GM06990 (cell line): ENCODE measurements around the gene BCL11B.

Experiments
- DNase-seq: peaks from one replicate; pipeline ENCODE4 v3.0.0-alpha.2; 2011; ENCODE audit not compliant: insufficient read length; ENCODE audit errors: extremely low read depth
- H3K27me3 ChIP-seq: replicated peaks from 2 replicates; pipeline ENCODE4 v1.6.0; 2011; ENCODE audit warnings: low read length; ENCODE audit not compliant: control insufficient read depth, insufficient read depth
- H3K36me3 ChIP-seq: 2 replicates; pipeline ENCODE4 v1.5.1; 2011; ENCODE audit warnings: low read length; ENCODE audit not compliant: control insufficient read depth, insufficient read depth
- H3K4me3 ChIP-seq: replicated peaks from 2 replicates; pipeline ENCODE4 v1.5.1; 2011; ENCODE audit warnings: low read depth, mild to moderate bottlenecking, control low read depth, low read length
- TF ChIP-seq, protein P1 (sequence below): IDR thresholded peaks from 2 replicates; pipeline ENCODE4 v1.5.1; 2011; ENCODE audit warnings: low read length, control low read depth, mild to moderate bottlenecking, inconsistent platforms; ENCODE audit not compliant: insufficient read depth, poor library complexity, severe bottlenecking

Gene BCL11B

GRCh38 chr14:99201351-99202073, 70.5 kb downstream of the BCL11B start:
- no peaks in the 10 kb centered on the region for H3K36me3 ChIP-seq
- H3K4me3 ChIP-seq: no peak overlapping the region
- DNase-seq: no peak
- no peaks in the 10 kb centered on the region for H3K27me3 ChIP-seq
- TF ChIP-seq, protein P1, sequence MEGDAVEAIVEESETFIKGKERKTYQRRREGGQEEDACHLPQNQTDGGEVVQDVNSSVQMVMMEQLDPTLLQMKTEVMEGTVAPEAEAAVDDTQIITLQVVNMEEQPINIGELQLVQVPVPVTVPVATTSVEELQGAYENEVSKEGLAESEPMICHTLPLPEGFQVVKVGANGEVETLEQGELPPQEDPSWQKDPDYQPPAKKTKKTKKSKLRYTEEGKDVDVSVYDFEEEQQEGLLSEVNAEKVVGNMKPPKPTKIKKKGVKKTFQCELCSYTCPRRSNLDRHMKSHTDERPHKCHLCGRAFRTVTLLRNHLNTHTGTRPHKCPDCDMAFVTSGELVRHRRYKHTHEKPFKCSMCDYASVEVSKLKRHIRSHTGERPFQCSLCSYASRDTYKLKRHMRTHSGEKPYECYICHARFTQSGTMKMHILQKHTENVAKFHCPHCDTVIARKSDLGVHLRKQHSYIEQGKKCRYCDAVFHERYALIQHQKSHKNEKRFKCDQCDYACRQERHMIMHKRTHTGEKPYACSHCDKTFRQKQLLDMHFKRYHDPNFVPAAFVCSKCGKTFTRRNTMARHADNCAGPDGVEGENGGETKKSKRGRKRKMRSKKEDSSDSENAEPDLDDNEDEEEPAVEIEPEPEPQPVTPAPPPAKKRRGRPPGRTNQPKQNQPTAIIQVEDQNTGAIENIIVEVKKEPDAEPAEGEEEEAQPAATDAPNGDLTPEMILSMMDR: no peak

DNA sequence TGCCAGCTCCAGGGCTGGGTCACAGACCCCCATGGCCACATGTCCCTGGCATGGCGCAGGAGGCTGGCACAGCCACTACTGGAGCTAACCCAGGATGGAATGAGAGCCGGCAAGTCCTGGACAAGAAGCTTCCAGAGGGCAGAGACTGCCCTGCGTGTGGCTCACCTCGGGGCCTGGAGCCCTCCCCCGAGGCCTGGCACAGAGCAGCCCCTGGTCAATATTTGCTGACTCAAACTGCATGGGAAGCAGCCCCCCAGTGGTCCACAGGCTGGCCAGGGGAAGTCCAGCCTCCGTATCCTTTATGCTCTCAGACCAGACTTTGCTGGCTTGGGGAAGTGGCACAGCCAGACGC, 71.4 kb downstream of the BCL11B start:
- H3K36me3 ChIP-seq: no peaks in the 10 kb centered on the region
- H3K4me3 ChIP-seq: no peak overlapping the region
- TF ChIP-seq, protein P1: no peak
- no peak for DNase-seq
- no peaks in the 10 kb centered on the region for H3K27me3 ChIP-seq

GRCh38 chr14:99199846-99200653, 71.9 kb downstream of the BCL11B start:
- Histone ChIP-seq H3K4me3 (no peak overlapping the region), H3K27me3 (no peaks in the 10 kb centered on the region), H3K36me3 (no peaks in the 10 kb centered on the region)
- TF ChIP-seq, protein P1: no peak
- DNase-seq: no peak

- Histone ChIP-seq H3K27me3 (no peaks in the 10 kb centered on the region), H3K4me3 (no peak overlapping the region), H3K36me3 (no peaks in the 10 kb centered on the region)
- TF ChIP-seq, protein P1: no peak
- DNase-seq: no peak
These were observed 73.1 kb downstream of the BCL11B start for GRCh38 chr14:99198746-99199502.

DNA sequence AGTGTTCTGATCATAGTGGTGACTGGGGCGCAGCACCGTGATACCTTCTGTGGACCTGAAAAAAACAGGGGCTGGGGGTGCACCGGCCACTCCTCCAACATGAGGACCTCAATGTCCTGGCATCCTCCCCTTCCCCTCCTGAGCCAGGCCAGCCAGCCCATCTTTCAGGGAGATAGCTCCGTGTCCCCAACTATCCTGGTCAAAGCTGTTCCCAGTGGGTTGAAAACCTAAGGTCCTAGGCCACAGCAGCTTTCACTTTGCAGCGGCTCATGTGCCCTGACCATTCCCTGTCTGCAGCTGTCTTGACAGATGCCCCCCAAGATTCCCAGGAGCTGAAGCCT, 75.7 kb downstream of the BCL11B start:
- H3K36me3 ChIP-seq: no peaks in the 10 kb centered on the region
- H3K4me3 ChIP-seq: no peak overlapping the region
- H3K27me3 ChIP-seq: no peaks in the 10 kb centered on the region
- TF ChIP-seq, protein P1: no peak
- no peak for DNase-seq
